Activated B cell treated with CpG ODN at 0.5 μM for 24 hours (primary cell): ENCODE results near the gene SCYGR8. TPM values are rescaled to one million over a fixed set of nuclear protein-coding genes. Genes with fewer than 3 reads are reported as not detected.

Experiments used
- ATAC-seq: fragments of 200-7000 bp; cut with Tn5 transposase; one replicate; pipeline ENCODE4 v1.10.0; 2021; ENCODE audit warnings: low read depth, mild to moderate bottlenecking, moderate library complexity
- CTCF ChIA-PET: fragments of 350-600 bp; sonication (Branson Sonifier 250); formaldehyde crosslinking; loops from one replicate; lab custom pipeline; 2021; ENCODE audit warnings: antibody characterized with exemption; lab: Charles Lee
- POLR2A ChIA-PET: fragments of 350-600 bp; sonication (Branson Sonifier 250); formaldehyde crosslinking; loops from one replicate; lab custom pipeline; 2021; ENCODE audit warnings: antibody characterized with exemption; lab: Charles Lee
- DNase-seq: peaks from one replicate; pipeline ENCODE4 v3.0.0; 2022
- H3K27ac Mint-ChIP-seq: one replicate; pipeline ENCODE4 v1.8.0; 2020; ENCODE audit warnings: mixed read lengths
- H3K27me3 Mint-ChIP-seq: one replicate; pipeline ENCODE4 v1.8.0; 2021; ENCODE audit warnings: mixed read lengths
- H3K36me3 Mint-ChIP-seq: one replicate; pipeline ENCODE4 v1.8.0; 2021; ENCODE audit warnings: low read depth, mixed read lengths
- H3K4me1 Mint-ChIP-seq: one replicate; pipeline ENCODE4 v1.8.0; 2021; ENCODE audit warnings: mixed read lengths
- H3K4me3 Mint-ChIP-seq: one replicate; pipeline ENCODE4 v1.8.0; 2020; ENCODE audit warnings: mild to moderate bottlenecking, mixed read lengths
- H3K9me3 Mint-ChIP-seq: one replicate; pipeline ENCODE4 v1.8.0; 2020; ENCODE audit warnings: mixed read lengths
- CTCF ChIP-seq: fragments of 200-600 bp; IDR thresholded peaks from one replicate; pipeline ENCODE4 v1.8.0; 2022; ENCODE audit warnings: antibody characterized with exemption, mild to moderate bottlenecking
- intact Hi-C: fragments of 100-400 bp; cut with micrococcal nuclease; formaldehyde crosslinking; loops from one replicate; pipeline ENCODE4 v1.15.1; 2024
- total RNA-seq: library from RNA; stranded (reverse); gene quantifications from 2 replicates; pipeline ENCODE4 v1.2.3, GENCODE V29; 2022

SCYGR8 gene
- total RNA-seq, 1 donor from 2014 or later: not detected

GRCh38 chr2:227772932-227773331 lies 27.2 kb downstream of the SCYGR8 start:
- no peaks in the 10 kb centered on the region for H3K4me1 Mint-ChIP-seq
- H3K27ac Mint-ChIP-seq: no peak overlapping the region
- no peak for TF ChIP-seq CTCF
- no peaks in the 10 kb centered on the region for H3K36me3 Mint-ChIP-seq
- CTCF ChIA-PET: no interaction called here
- DNase-seq: no peak
- POLR2A ChIA-PET: no interaction called here
- intact Hi-C loops: no loop called here
- H3K4me3 Mint-ChIP-seq: no peak overlapping the region
- no peak for ATAC-seq
- H3K9me3 Mint-ChIP-seq: no peaks in the 10 kb centered on the region
- no peaks in the 10 kb centered on the region for H3K27me3 Mint-ChIP-seq

DNA sequence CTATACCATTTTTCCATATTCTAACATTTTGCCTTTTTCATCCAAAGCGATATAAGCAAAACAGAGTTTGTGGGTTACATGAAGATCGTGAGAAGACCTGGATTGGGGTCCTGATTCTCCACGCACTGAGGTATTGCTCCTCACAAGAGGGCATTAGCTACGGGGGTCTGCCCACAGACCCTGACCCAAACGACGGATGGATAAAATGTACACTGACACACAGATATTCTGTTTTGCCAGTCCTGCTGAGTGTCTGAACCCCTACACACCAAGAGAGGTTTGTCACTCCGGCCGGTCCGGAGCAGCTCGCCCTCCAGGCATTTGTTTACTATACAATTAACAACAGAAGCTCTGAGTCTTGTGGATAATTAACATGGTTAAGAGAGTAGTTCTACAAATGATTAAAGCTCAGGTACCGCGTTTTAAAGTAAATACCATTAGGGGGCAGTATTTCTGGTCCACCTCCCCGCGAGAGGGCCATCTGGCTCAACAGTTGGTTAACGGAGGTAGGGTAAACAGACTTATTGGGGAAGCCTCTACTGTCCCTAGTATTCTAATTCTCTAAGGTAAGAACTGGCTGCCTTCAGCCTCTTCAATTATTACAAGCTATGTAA lies 28.4 kb downstream of the SCYGR8 start:
- ATAC-seq (no peak), DNase-seq (no peak)
- no peaks in the 10 kb centered on the region for H3K4me1 Mint-ChIP-seq
- no peaks in the 10 kb centered on the region for H3K9me3 Mint-ChIP-seq
- intact Hi-C loops: no loop called here
- H3K36me3 Mint-ChIP-seq: no peaks in the 10 kb centered on the region
- H3K27ac Mint-ChIP-seq: no peak overlapping the region
- CTCF ChIA-PET: interaction anchor here (1.3 kb wide), 1 partner anchor 116 kb away, joined by 3 read pairs; no protein-coding TSS in a partner anchor
- POLR2A ChIA-PET: no interaction called here
- no peak overlapping the region for H3K4me3 Mint-ChIP-seq
- no peak for TF ChIP-seq CTCF
- no peaks in the 10 kb centered on the region for H3K27me3 Mint-ChIP-seq

DNA sequence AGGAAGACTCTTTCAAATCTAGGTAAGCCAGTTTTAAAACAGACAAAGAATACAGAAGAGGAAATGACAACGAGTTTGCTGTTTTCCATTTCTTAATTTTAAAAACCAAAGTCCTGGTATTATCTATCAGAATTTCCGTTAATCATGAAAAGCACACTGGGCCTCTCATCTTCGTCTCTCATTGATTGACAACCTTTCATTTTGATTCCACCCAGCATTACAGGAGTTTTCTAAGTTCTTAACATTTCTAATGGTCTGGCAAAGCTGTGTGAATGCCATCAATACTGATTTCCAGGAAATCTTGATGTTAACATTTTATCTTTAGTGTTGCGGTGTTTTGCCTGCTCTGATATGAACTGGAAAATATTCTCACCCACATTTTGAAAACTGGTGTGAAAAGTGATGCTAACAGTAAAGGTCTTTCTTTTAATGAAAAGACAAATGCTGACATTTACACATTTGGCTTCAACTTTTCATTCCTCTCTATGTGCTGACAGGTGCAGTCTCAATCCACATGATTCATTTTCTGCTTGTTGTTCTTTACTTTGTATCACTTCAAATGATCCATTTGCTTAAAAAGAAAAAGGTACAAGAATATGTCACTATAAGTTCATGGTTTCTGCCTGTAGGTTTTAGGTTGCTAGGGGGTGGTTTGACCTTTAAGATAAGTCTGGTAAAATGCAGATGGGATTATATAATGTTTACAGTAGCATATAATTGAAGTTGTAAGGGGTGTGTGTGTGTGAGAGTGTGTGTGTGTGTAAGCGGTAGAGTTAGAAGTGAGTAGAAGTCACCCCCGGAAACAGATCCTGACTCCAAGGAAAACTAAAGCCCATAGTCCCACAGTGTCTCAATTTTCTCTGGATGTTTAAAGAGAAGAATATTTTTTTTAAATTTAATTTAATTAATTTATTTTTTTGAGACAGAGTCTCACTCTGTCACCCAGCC lies 29.5 kb downstream of the SCYGR8 start:
- no peak for TF ChIP-seq CTCF
- H3K9me3 Mint-ChIP-seq: no peaks in the 10 kb centered on the region
- H3K27ac Mint-ChIP-seq: no peak overlapping the region
- intact Hi-C loops: no loop called here
- ChIA-PET CTCF (interaction anchor here (1.3 kb wide), 1 partner anchor 117 kb away, joined by 3 read pairs; no protein-coding TSS in a partner anchor), POLR2A (no interaction called here)
- no peaks in the 10 kb centered on the region for H3K36me3 Mint-ChIP-seq
- H3K4me1 Mint-ChIP-seq: no peaks in the 10 kb centered on the region
- no peaks in the 10 kb centered on the region for H3K27me3 Mint-ChIP-seq
- ATAC-seq (no peak), DNase-seq (no peak)
- H3K4me3 Mint-ChIP-seq: no peak overlapping the region

GRCh38 chr2:227780981-227781615 lies 35.4 kb downstream of the SCYGR8 start:
- Mint-ChIP-seq H3K9me3 (no peaks in the 10 kb centered on the region), H3K27me3 (peaks cover 4% of the 10 kb centered on the region), H3K36me3 (no peaks in the 10 kb centered on the region), H3K27ac (no peak overlapping the region), H3K4me1 (peaks cover 12% of the 10 kb centered on the region), H3K4me3 (no peak overlapping the region)
- no peak for ATAC-seq
- intact Hi-C loops: no loop called here
- POLR2A ChIA-PET: no interaction called here
- CTCF ChIA-PET: interaction anchor here (1.2 kb wide), 1 partner anchor 15 kb away, joined by 3 read pairs; no protein-coding TSS in a partner anchor
- DNase-seq: no peak
- no peak for TF ChIP-seq CTCF

DNA sequence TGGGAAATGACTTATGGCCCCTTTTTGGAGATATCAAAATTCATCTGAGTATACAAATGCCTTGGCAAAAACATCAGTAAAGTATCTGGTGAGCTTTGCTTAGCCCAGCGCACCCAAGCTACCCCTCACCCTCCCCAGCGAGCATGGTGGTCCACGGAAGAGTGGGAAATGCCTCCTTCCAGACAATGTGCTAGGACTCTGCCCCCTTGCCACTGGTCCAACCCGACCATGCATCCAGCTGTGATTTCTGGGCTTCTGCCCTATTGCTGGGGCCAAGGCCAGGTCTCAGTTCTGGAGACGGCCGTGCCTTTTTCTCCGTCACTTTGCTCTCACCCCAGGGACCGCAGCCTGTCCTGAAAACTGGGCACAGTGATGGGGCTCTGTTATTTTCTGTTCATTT lies 36.1 kb downstream of the SCYGR8 start:
- Mint-ChIP-seq H3K4me3 (no peak overlapping the region), H3K36me3 (no peaks in the 10 kb centered on the region), H3K27me3 (peaks cover 6% of the 10 kb centered on the region), H3K27ac (no peak overlapping the region), H3K9me3 (no peaks in the 10 kb centered on the region), H3K4me1 (peaks cover 12% of the 10 kb centered on the region)
- no peak for TF ChIP-seq CTCF
- DNase-seq (no peak), ATAC-seq (no peak)
- intact Hi-C loops: no loop called here
- POLR2A ChIA-PET: no interaction called here
- CTCF ChIA-PET: no interaction called here
